Measurements from ENCODE around the gene C17orf50.
"Not testable (repeated sequence)": the region's sequence is repeated elsewhere in the genome, so short reads cannot be mapped to it uniquely, and the experiment has no call there.

Gene C17orf50

GRCh38 chr17:35748341-35748841, 12.3 kb upstream of the C17orf50 start:
- no peak overlapping the region for H3K9ac ChIP-seq (ENCODE audit: insufficient read length, low read depth)
- no peak for TF ChIP-seq SUZ12 (IDR thresholded peaks at IDR 0.05; ENCODE audit: extremely low read depth, insufficient read depth, insufficient read length)
- TF ChIP-seq ZNF274 (IDR thresholded peaks at IDR 0.05; ENCODE audit: low read depth, low read length): no peak
- TF ChIP-seq YY1 (IDR thresholded peaks at IDR 0.05; ENCODE audit: insufficient read depth, insufficient read length): no peak
- peaks cover 12% of the 10 kb centered on the region for H3K4me1 ChIP-seq (ENCODE audit: insufficient read depth, insufficient read length)
- no peaks in the 10 kb centered on the region for H3K36me3 ChIP-seq (ENCODE audit: insufficient read depth, insufficient read length, low read length)
- H3K4me3 ChIP-seq (ENCODE audit: insufficient read length, low read depth): no peak overlapping the region
- DNase-seq (ENCODE audit: low read depth, low spot score): no peak
- no peaks in the 10 kb centered on the region for H3K27me3 ChIP-seq (ENCODE audit: insufficient read depth, insufficient read length)
- H3K9me3 ChIP-seq (ENCODE audit: insufficient read depth, low read length): no peaks in the 10 kb centered on the region

GRCh38 chr17:35748979-35749378, 11.7 kb upstream of the C17orf50 start:
- H3K4me3 ChIP-seq (ENCODE audit: insufficient read length, low read depth): no peak overlapping the region
- H3K9ac ChIP-seq (ENCODE audit: insufficient read length, low read depth): no peak overlapping the region
- H3K36me3 ChIP-seq (ENCODE audit: insufficient read depth, insufficient read length, low read length): no peaks in the 10 kb centered on the region
- TF ChIP-seq YY1 (IDR thresholded peaks at IDR 0.05; ENCODE audit: insufficient read depth, insufficient read length): no peak
- TF ChIP-seq SUZ12 (IDR thresholded peaks at IDR 0.05; ENCODE audit: extremely low read depth, insufficient read depth, insufficient read length): no peak
- no peak for TF ChIP-seq ZNF274 (IDR thresholded peaks at IDR 0.05; ENCODE audit: low read depth, low read length)
- no peaks in the 10 kb centered on the region for H3K27me3 ChIP-seq (ENCODE audit: insufficient read depth, insufficient read length)
- peaks cover 12% of the 10 kb centered on the region for H3K4me1 ChIP-seq (ENCODE audit: insufficient read depth, insufficient read length)
- DNase-seq (ENCODE audit: low read depth, low spot score): no peak
- no peaks in the 10 kb centered on the region for H3K9me3 ChIP-seq (ENCODE audit: insufficient read depth, low read length)

- TF ChIP-seq YY1 (IDR thresholded peaks at IDR 0.05; ENCODE audit: insufficient read depth, insufficient read length) (no peak), SUZ12 (IDR thresholded peaks at IDR 0.05; ENCODE audit: extremely low read depth, insufficient read depth, insufficient read length) (no peak), ZNF274 (IDR thresholded peaks at IDR 0.05; ENCODE audit: low read depth, low read length) (no peak)
- H3K27me3 ChIP-seq (ENCODE audit: insufficient read depth, insufficient read length): no peaks in the 10 kb centered on the region
- H3K4me1 ChIP-seq (ENCODE audit: insufficient read depth, insufficient read length): peaks cover 12% of the 10 kb centered on the region
- H3K9me3 ChIP-seq (ENCODE audit: insufficient read depth, low read length): no peaks in the 10 kb centered on the region
- H3K36me3 ChIP-seq (ENCODE audit: insufficient read depth, insufficient read length, low read length): no peaks in the 10 kb centered on the region
- H3K4me3 ChIP-seq (ENCODE audit: insufficient read length, low read depth): no peak overlapping the region
- H3K9ac ChIP-seq (ENCODE audit: insufficient read length, low read depth): peak overlapping the region; percentile 32
- no peak for DNase-seq (ENCODE audit: low read depth, low spot score)
Observed at GRCh38 chr17:35749560-35750412, 10.9 kb upstream of the C17orf50 start.

- Histone ChIP-seq H3K27me3 (ENCODE audit: insufficient read depth, insufficient read length) (no peaks in the 10 kb centered on the region), H3K9me3 (ENCODE audit: insufficient read depth, low read length) (no peaks in the 10 kb centered on the region), H3K9ac (ENCODE audit: insufficient read length, low read depth) (no peak overlapping the region), H3K4me1 (ENCODE audit: insufficient read depth, insufficient read length) (peaks cover 12% of the 10 kb centered on the region), H3K36me3 (ENCODE audit: insufficient read depth, insufficient read length, low read length) (no peaks in the 10 kb centered on the region), H3K4me3 (ENCODE audit: insufficient read length, low read depth) (no peak overlapping the region)
- DNase-seq (ENCODE audit: low read depth, low spot score): no peak
- no peak for TF ChIP-seq ZNF274 (IDR thresholded peaks at IDR 0.05; ENCODE audit: low read depth, low read length)
- TF ChIP-seq YY1 (IDR thresholded peaks at IDR 0.05; ENCODE audit: insufficient read depth, insufficient read length): no peak
- no peak for TF ChIP-seq SUZ12 (IDR thresholded peaks at IDR 0.05; ENCODE audit: extremely low read depth, insufficient read depth, insufficient read length)
Observed at GRCh38 chr17:35750526-35751395, 9.9 kb upstream of the C17orf50 start.

- H3K9me3 ChIP-seq (ENCODE audit: insufficient read depth, low read length); DNase-seq (ENCODE audit: low read depth, low spot score); H3K36me3 ChIP-seq (ENCODE audit: insufficient read depth, insufficient read length, low read length); H3K4me3 ChIP-seq (ENCODE audit: insufficient read length, low read depth); H3K27me3 ChIP-seq (ENCODE audit: insufficient read depth, insufficient read length); H3K9ac ChIP-seq (ENCODE audit: insufficient read length, low read depth): not testable (repeated sequence)
- peaks cover 12% of the 10 kb centered on the region for H3K4me1 ChIP-seq (ENCODE audit: insufficient read depth, insufficient read length)
Observed at GRCh38 chr17:35751541-35751940, 9.1 kb upstream of the C17orf50 start.

- peaks cover 12% of the 10 kb centered on the region for H3K4me1 ChIP-seq (ENCODE audit: insufficient read depth, insufficient read length)
- no peaks in the 10 kb centered on the region for H3K27me3 ChIP-seq (ENCODE audit: insufficient read depth, insufficient read length)
- no peak for TF ChIP-seq SUZ12 (IDR thresholded peaks at IDR 0.05; ENCODE audit: extremely low read depth, insufficient read depth, insufficient read length)
- TF ChIP-seq YY1 (IDR thresholded peaks at IDR 0.05; ENCODE audit: insufficient read depth, insufficient read length): no peak
- no peak for TF ChIP-seq ZNF274 (IDR thresholded peaks at IDR 0.05; ENCODE audit: low read depth, low read length)
- DNase-seq (ENCODE audit: low read depth, low spot score): no peak
- no peak overlapping the region for H3K4me3 ChIP-seq (ENCODE audit: insufficient read length, low read depth)
- H3K36me3 ChIP-seq (ENCODE audit: insufficient read depth, insufficient read length, low read length): no peaks in the 10 kb centered on the region
- no peaks in the 10 kb centered on the region for H3K9me3 ChIP-seq (ENCODE audit: insufficient read depth, low read length)
- no peak overlapping the region for H3K9ac ChIP-seq (ENCODE audit: insufficient read length, low read depth)
Observed at GRCh38 chr17:35752471-35752870, 8.2 kb upstream of the C17orf50 start.
